Endothelial cell (in vitro differentiated cells): Measurements from ENCODE around the gene TNPO1. TPM values are rescaled to one million over a fixed set of nuclear protein-coding genes. Genes with fewer than 3 reads are reported as not detected.

Experiments used
- DNase-seq: peaks from one replicate; pipeline ENCODE4 v3.0.0; 2021; ENCODE audit warnings: low spot score
- H3K27ac Mint-ChIP-seq: one replicate; pipeline ENCODE4 v1.8.0; 2021; ENCODE audit warnings: mixed read lengths, inconsistent platforms; ENCODE audit not compliant: unreplicated experiment
- H3K27me3 Mint-ChIP-seq: one replicate; pipeline ENCODE4 v1.8.0; 2021; ENCODE audit warnings: mild to moderate bottlenecking, moderate library complexity, mixed read lengths, inconsistent platforms; ENCODE audit not compliant: unreplicated experiment
- H3K36me3 Mint-ChIP-seq: one replicate; pipeline ENCODE4 v1.8.0; 2021; ENCODE audit warnings: mild to moderate bottlenecking, low read depth, mixed read lengths, inconsistent platforms; ENCODE audit not compliant: unreplicated experiment
- H3K4me1 Mint-ChIP-seq: one replicate; pipeline ENCODE4 v1.8.0; 2021; ENCODE audit warnings: mild to moderate bottlenecking, mixed read lengths, inconsistent platforms; ENCODE audit not compliant: unreplicated experiment
- H3K4me3 Mint-ChIP-seq: one replicate; pipeline ENCODE4 v1.8.0; 2021; ENCODE audit warnings: mild to moderate bottlenecking, mixed read lengths, inconsistent platforms; ENCODE audit not compliant: unreplicated experiment
- H3K9me3 Mint-ChIP-seq: one replicate; pipeline ENCODE4 v1.8.0; 2021; ENCODE audit warnings: mixed read lengths, inconsistent platforms; ENCODE audit not compliant: unreplicated experiment
- CTCF ChIP-seq: fragments of 200-600 bp; sonication (generic); IDR thresholded peaks from one replicate; pipeline ENCODE4 v1.5.0; 2021; ENCODE audit warnings: antibody characterized with exemption; ENCODE audit not compliant: unreplicated experiment
- total RNA-seq: library from RNA; stranded (reverse); fragmentation: NEBNext Ultra II Directional; extraction: Animal tissue kit (Norgen Biotek cat#: 25700); gene quantifications from one replicate; pipeline ENCODE4 v1.2.1, GENCODE V29; 2021; ENCODE audit not compliant: unreplicated experiment

TNPO1 gene
- total RNA-seq, 1 donor from 2014 or later = 149 TPM

- H3K4me1 Mint-ChIP-seq = peaks cover 26% of the 10 kb centered on the region
- peak overlapping the region; percentile 96 for H3K27ac Mint-ChIP-seq
- no peak for TF ChIP-seq CTCF
- DNase-seq = peak; percentile 56
- peak overlapping the region; percentile 98 for H3K4me3 Mint-ChIP-seq
- H3K36me3 Mint-ChIP-seq = peaks cover 16% of the 10 kb centered on the region
- H3K9me3 Mint-ChIP-seq = no peaks in the 10 kb centered on the region
- H3K27me3 Mint-ChIP-seq = peaks cover 14% of the 10 kb centered on the region
Observed at GRCh38 chr5:72848474-72849428, 32.3 kb downstream of the TNPO1 start.

GRCh38 chr5:72849546-72849945 lies 33.1 kb downstream of the TNPO1 start:
- no peaks in the 10 kb centered on the region for H3K9me3 Mint-ChIP-seq
- peak overlapping the region; percentile 98 for H3K4me3 Mint-ChIP-seq
- H3K36me3 Mint-ChIP-seq = peaks cover 16% of the 10 kb centered on the region
- DNase-seq = no peak
- H3K27me3 Mint-ChIP-seq = peaks cover 14% of the 10 kb centered on the region
- no peak for TF ChIP-seq CTCF
- peak overlapping the region; percentile 64 for H3K27ac Mint-ChIP-seq
- H3K4me1 Mint-ChIP-seq = peaks cover 26% of the 10 kb centered on the region

GRCh38 chr5:72850113-72850512 lies 33.7 kb downstream of the TNPO1 start:
- peak overlapping the region; percentile 98 for H3K4me3 Mint-ChIP-seq
- H3K27me3 Mint-ChIP-seq = peaks cover 14% of the 10 kb centered on the region
- H3K4me1 Mint-ChIP-seq = peaks cover 26% of the 10 kb centered on the region
- no peak overlapping the region for H3K27ac Mint-ChIP-seq
- H3K9me3 Mint-ChIP-seq = no peaks in the 10 kb centered on the region
- TF ChIP-seq CTCF = no peak
- DNase-seq = no peak
- peaks cover 16% of the 10 kb centered on the region for H3K36me3 Mint-ChIP-seq

- Mint-ChIP-seq H3K27me3 (peaks cover 14% of the 10 kb centered on the region), H3K4me1 (peaks cover 28% of the 10 kb centered on the region), H3K27ac (peak overlapping the region; percentile 22), H3K9me3 (no peaks in the 10 kb centered on the region), H3K4me3 (no peak overlapping the region), H3K36me3 (peaks cover 28% of the 10 kb centered on the region)
- no peak for TF ChIP-seq CTCF
- no peak for DNase-seq
Observed at GRCh38 chr5:72852356-72852755, 35.9 kb downstream of the TNPO1 start.

- no peak for TF ChIP-seq CTCF
- no peaks in the 10 kb centered on the region for H3K9me3 Mint-ChIP-seq
- peaks cover 16% of the 10 kb centered on the region for H3K4me1 Mint-ChIP-seq
- no peak overlapping the region for H3K27ac Mint-ChIP-seq
- no peak overlapping the region for H3K4me3 Mint-ChIP-seq
- DNase-seq = no peak
- H3K36me3 Mint-ChIP-seq = peaks cover 29% of the 10 kb centered on the region
- peaks cover 3% of the 10 kb centered on the region for H3K27me3 Mint-ChIP-seq
Observed at GRCh38 chr5:72854419-72854818, 38.0 kb downstream of the TNPO1 start.
